Neural cell (in vitro differentiated cells): Measurements from ENCODE around the gene ENAM. TPM values are rescaled to one million over a fixed set of nuclear protein-coding genes. Genes with fewer than 3 reads are reported as not detected.
"Not testable (repeated sequence)": the region's sequence is repeated elsewhere in the genome, so short reads cannot be mapped to it uniquely, and the experiment has no call there.

Source experiments
- H2AFZ ChIP-seq: fragments of 200-600, 300-800 bp; sonication (generic), shearing (Covaris generic); 2 replicates; pipeline ENCODE4 v1.6.0; 2014; ENCODE audit warnings: low read depth, mild to moderate bottlenecking, antibody characterized with exemption, low read length, moderate library complexity
- H3F3A ChIP-seq: fragments of 200-600 bp; shearing (Covaris generic); 2 replicates; pipeline ENCODE4 v1.6.1; 2016; ENCODE audit warnings: mild to moderate bottlenecking, moderate library complexity, mixed read lengths, antibody characterized with exemption, low read length; ENCODE audit not compliant: insufficient read depth, poor library complexity, severe bottlenecking
- H3K27ac ChIP-seq: fragments of 200-600, 300-800 bp; sonication (generic), shearing (Covaris generic); 2 replicates; pipeline ENCODE4 v1.5.1; 2014; ENCODE audit warnings: mild to moderate bottlenecking, low read length, moderate library complexity
- H3K27me3 ChIP-seq: fragments of 300-800, 200-600 bp; sonication (generic), shearing (Covaris generic); 2 replicates; pipeline ENCODE4 v1.6.0; 2014; ENCODE audit warnings: mild to moderate bottlenecking, low read depth, low read length, moderate library complexity; ENCODE audit not compliant: insufficient read depth
- H3K36me3 ChIP-seq: fragments of 300-800, 200-600 bp; sonication (generic), shearing (Covaris generic); 2 replicates; pipeline ENCODE4 v1.5.1; 2014; ENCODE audit warnings: mild to moderate bottlenecking, antibody characterized with exemption, low read length, moderate library complexity; ENCODE audit not compliant: insufficient read depth
- H3K4me2 ChIP-seq: fragments of 300-800, 200-600 bp; sonication (generic), shearing (Covaris generic); 2 replicates; pipeline ENCODE4 v1.6.0; 2014; ENCODE audit warnings: mild to moderate bottlenecking, low read length
- H3K4me3 ChIP-seq: fragments of 300-800, 200-600 bp; sonication (generic), shearing (Covaris generic); 2 replicates; pipeline ENCODE4 v1.5.1; 2014; ENCODE audit warnings: mild to moderate bottlenecking, low read length, moderate library complexity
- H3K79me2 ChIP-seq: fragments of 200-600 bp; shearing (Covaris generic); replicated peaks from 2 replicates; pipeline ENCODE4 v1.6.0; 2014; ENCODE audit warnings: mild to moderate bottlenecking, low read length, moderate library complexity; ENCODE audit not compliant: insufficient read depth
- H3K9ac ChIP-seq: fragments of 300-800, 200-600 bp; sonication (generic), shearing (Covaris generic); 2 replicates; pipeline ENCODE4 v1.6.1; 2016; ENCODE audit warnings: mild to moderate bottlenecking, low read length, mixed read lengths
- H3K9me2 ChIP-seq: fragments of 200-600 bp; shearing (Covaris generic); 2 replicates; pipeline ENCODE4 v1.6.1; 2016; ENCODE audit warnings: mild to moderate bottlenecking, low read length, mixed read lengths; ENCODE audit not compliant: insufficient read depth
- H3K9me3 ChIP-seq: fragments of 200-600, 300-800 bp; sonication (generic), shearing (Covaris generic); 2 replicates; pipeline ENCODE4 v1.6.1; 2016; ENCODE audit warnings: mild to moderate bottlenecking, mixed run types, low read length, moderate library complexity, mixed read lengths
- H4K20me1 ChIP-seq: fragments of 200-600 bp; shearing (Covaris generic); 2 replicates; pipeline ENCODE4 v1.6.1; 2016; ENCODE audit warnings: mild to moderate bottlenecking, mixed run types; ENCODE audit not compliant: insufficient read depth
- CTCF ChIP-seq: fragments of 450-650 bp; IDR thresholded peaks from 2 replicates; pipeline ENCODE4 v1.5.1; 2014; ENCODE audit warnings: antibody characterized with exemption, mild to moderate bottlenecking, moderate library complexity; ENCODE audit not compliant: poor library complexity, severe bottlenecking
- EP300 ChIP-seq: fragments of 450-650 bp; conservative IDR thresholded peaks from 2 replicates; pipeline ENCODE4 v1.6.1; 2014; ENCODE audit warnings: antibody characterized with exemption, mild to moderate bottlenecking, moderate library complexity; ENCODE audit not compliant: poor library complexity, severe bottlenecking
- EZH2 ChIP-seq: fragments of 200-600, 300-800 bp; shearing (Covaris generic), sonication (generic); IDR thresholded peaks from 2 replicates; pipeline ENCODE4 v1.6.1; 2014; ENCODE audit warnings: antibody characterized with exemption, low read length, borderline replicate concordance, mild to moderate bottlenecking; ENCODE audit not compliant: insufficient read depth, poor library complexity, severe bottlenecking
- MXI1 ChIP-seq: fragments of 450-650 bp; conservative IDR thresholded peaks from 2 replicates; pipeline ENCODE4 v1.6.1; 2014; ENCODE audit warnings: antibody characterized with exemption, mild to moderate bottlenecking; ENCODE audit not compliant: poor library complexity, severe bottlenecking
- POLR2AphosphoS5 ChIP-seq: IDR thresholded peaks from 2 replicates; pipeline ENCODE4 v1.6.1; 2012
- RAD21 ChIP-seq: fragments of 450-650 bp; conservative IDR thresholded peaks from 2 replicates; pipeline ENCODE4 v1.6.1; 2014; ENCODE audit warnings: antibody characterized with exemption, mild to moderate bottlenecking, moderate library complexity
- SMC3 ChIP-seq: fragments of 450-650 bp; conservative IDR thresholded peaks from 2 replicates; pipeline ENCODE4 v1.6.1; 2014; ENCODE audit warnings: antibody characterized with exemption, mild to moderate bottlenecking, moderate library complexity; ENCODE audit not compliant: poor library complexity
- TAF1 ChIP-seq: IDR thresholded peaks from 2 replicates; pipeline ENCODE4 v1.6.1; 2012; ENCODE audit warnings: low read depth
- polyA plus RNA-seq: library from polyadenylated mRNA; depleted of rRNA; stranded (reverse); fragments of >200 nt; gene quantifications from 2 replicates; pipeline ENCODE4 v1.2.3, GENCODE V29; 2014
- TF ChIP-seq, protein P1 (sequence below): IDR thresholded peaks from 2 replicates; pipeline ENCODE4 v1.6.1; 2012; ENCODE audit warnings: borderline replicate concordance

The ENAM gene
- polyA plus RNA-seq, 1 donor from 2014 or later, result not detected

GRCh38 chr4:70680934-70681333 is 52.4 kb downstream of the ENAM start:
- Histone ChIP-seq H4K20me1 (no peaks in the 10 kb centered on the region), H3K36me3 (no peaks in the 10 kb centered on the region), H3K9me3 (no peaks in the 10 kb centered on the region), H3K9me2 (no peaks in the 10 kb centered on the region), H2AFZ (no peak overlapping the region), H3K27ac (no peak overlapping the region), H3K4me3 (no peak overlapping the region), H3K9ac (no peak overlapping the region), H3F3A (no peaks in the 10 kb centered on the region), H3K27me3 (no peaks in the 10 kb centered on the region), H3K4me2 (no peak overlapping the region), H3K79me2 (no peaks in the 10 kb centered on the region)
- TF ChIP-seq TAF1, result no peak
- TF ChIP-seq EP300, result no peak
- no peak for TF ChIP-seq MXI1
- TF ChIP-seq POLR2AphosphoS5, result no peak
- no peak for TF ChIP-seq CTCF
- TF ChIP-seq RAD21, result no peak
- TF ChIP-seq EZH2, result no peak

DNA sequence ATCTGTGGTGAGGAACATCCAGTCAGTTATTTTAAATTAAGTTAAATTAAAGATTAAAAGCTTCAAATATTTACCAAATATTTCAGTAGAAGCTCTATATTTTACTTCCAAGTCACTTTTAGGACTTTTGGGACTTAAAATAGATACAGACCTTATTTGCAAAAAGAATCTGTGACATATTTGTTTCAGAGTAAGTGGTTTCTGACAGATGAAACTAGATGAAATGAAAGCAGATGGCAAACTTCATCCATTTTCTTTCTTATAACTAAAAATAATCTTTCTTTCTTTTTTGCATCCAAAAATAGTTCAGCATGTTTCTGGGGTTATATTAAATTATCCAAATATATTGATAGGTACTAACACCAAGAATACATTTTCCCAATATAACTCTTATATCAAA is 53.2 kb downstream of the ENAM start:
- H3K27me3 ChIP-seq, result no peaks in the 10 kb centered on the region
- TF ChIP-seq, protein P1, sequence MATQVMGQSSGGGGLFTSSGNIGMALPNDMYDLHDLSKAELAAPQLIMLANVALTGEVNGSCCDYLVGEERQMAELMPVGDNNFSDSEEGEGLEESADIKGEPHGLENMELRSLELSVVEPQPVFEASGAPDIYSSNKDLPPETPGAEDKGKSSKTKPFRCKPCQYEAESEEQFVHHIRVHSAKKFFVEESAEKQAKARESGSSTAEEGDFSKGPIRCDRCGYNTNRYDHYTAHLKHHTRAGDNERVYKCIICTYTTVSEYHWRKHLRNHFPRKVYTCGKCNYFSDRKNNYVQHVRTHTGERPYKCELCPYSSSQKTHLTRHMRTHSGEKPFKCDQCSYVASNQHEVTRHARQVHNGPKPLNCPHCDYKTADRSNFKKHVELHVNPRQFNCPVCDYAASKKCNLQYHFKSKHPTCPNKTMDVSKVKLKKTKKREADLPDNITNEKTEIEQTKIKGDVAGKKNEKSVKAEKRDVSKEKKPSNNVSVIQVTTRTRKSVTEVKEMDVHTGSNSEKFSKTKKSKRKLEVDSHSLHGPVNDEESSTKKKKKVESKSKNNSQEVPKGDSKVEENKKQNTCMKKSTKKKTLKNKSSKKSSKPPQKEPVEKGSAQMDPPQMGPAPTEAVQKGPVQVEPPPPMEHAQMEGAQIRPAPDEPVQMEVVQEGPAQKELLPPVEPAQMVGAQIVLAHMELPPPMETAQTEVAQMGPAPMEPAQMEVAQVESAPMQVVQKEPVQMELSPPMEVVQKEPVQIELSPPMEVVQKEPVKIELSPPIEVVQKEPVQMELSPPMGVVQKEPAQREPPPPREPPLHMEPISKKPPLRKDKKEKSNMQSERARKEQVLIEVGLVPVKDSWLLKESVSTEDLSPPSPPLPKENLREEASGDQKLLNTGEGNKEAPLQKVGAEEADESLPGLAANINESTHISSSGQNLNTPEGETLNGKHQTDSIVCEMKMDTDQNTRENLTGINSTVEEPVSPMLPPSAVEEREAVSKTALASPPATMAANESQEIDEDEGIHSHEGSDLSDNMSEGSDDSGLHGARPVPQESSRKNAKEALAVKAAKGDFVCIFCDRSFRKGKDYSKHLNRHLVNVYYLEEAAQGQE, result no peak
- TF ChIP-seq EZH2 (no peak), POLR2AphosphoS5 (no peak), TAF1 (no peak), SMC3 (no peak), RAD21 (no peak), EP300 (no peak), MXI1 (no peak), CTCF (no peak)
- H3K36me3 ChIP-seq, result no peaks in the 10 kb centered on the region
- no peak overlapping the region for H2AFZ ChIP-seq
- H4K20me1 ChIP-seq, result no peaks in the 10 kb centered on the region
- H3K9ac ChIP-seq, result no peak overlapping the region
- H3K27ac ChIP-seq, result no peak overlapping the region
- no peaks in the 10 kb centered on the region for H3K79me2 ChIP-seq
- H3F3A ChIP-seq, result no peaks in the 10 kb centered on the region
- H3K9me3 ChIP-seq, result no peaks in the 10 kb centered on the region
- no peaks in the 10 kb centered on the region for H3K9me2 ChIP-seq
- no peak overlapping the region for H3K4me3 ChIP-seq
- no peak overlapping the region for H3K4me2 ChIP-seq

DNA sequence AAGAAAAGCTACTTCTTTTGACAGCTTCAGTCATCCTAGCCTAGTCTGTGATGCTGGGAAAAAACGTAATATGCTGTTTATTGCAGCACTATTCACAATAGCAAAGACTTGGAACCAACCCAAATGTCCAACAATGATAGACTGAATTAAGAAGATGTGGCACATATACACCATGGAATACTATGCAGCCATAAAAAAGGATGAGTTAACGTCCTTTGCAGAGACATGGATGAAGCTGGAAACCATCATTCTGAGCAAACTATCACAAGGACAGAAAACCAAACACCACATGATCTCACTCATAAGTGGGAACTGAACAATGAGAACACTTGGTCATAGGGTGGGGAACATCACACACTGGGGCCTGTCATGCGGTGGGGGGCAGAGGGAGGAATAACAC is 53.6 kb downstream of the ENAM start:
- H2AFZ ChIP-seq, H3K9ac ChIP-seq, H3K27me3 ChIP-seq, H3K27ac ChIP-seq, H3K4me3 ChIP-seq, H3F3A ChIP-seq, H3K9me3 ChIP-seq, H3K36me3 ChIP-seq, H3K79me2 ChIP-seq, H3K9me2 ChIP-seq, H4K20me1 ChIP-seq, H3K4me2 ChIP-seq: not testable (repeated sequence)
